DOHH2 (cell line): ENCODE results near the gene CARNS1.

Source experiments
- CTCF ChIP-seq: fragments of 200-600 bp; sonication (generic); IDR thresholded peaks from one replicate; pipeline ENCODE4 v1.5.1; 2014; ENCODE audit warnings: antibody characterized with exemption, mild to moderate bottlenecking, low read depth, low read length; ENCODE audit not compliant: poor library complexity, severe bottlenecking
- EZH2phosphoT487 ChIP-seq: fragments of 200-600 bp; sonication (generic); IDR thresholded peaks from 2 replicates; pipeline ENCODE4 v1.6.1; 2017; ENCODE audit warnings: borderline replicate concordance, mild to moderate bottlenecking, antibody characterized with exemption, low read length, moderate library complexity, mixed read lengths

DNA sequence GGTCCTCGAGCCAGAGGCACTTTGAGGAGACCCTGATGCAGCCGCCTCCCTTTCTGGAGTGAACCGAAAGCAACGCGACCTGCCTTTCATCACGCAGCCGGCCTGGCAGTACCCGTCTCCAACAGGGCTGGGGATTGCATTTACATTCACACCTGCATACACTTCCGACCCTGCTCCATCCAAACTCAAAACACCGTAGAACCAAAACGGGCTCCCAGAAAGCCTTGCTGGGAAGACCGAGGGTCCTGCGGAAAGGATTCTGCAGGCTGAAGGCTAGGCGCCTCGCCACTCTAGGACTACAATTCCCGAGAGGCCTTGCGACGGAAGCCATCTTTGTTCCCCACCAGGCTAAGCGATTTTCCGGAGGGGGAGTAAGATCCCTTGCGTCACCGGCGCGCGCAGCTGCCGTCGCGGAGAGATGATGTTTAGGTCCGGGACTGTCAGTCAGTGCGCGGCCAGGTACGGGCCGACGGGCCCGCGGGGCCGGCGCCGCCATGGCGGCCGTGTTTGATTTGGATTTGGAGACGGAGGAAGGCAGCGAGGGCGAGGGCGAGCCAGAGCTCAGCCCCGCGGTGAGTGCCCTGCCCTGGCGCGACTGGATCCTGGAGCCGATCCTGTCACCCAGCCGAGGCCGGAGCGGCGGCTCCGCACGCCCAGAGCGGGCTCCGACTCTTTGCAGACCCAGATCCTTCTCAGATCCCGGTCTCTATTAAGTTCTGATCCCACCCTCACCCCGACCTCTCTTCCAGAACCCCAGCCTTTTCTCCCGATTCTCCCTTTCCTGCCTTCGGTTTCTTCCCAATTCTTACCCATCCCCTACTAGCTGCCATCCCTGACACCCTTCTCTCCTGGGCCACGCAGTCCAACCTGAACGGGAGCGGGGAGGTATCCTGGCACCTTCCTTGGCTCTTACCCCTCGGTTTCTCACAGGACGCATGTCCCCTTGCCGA lies 12.8 kb downstream of the CARNS1 start, which contains the start of gene RPS6KB2:
- TF ChIP-seq CTCF (no peak), EZH2phosphoT487 (no peak)
